RKO (cell line): Measurements from ENCODE around the gene THOC2.
"Not testable (repeated sequence)": the region's sequence is repeated elsewhere in the genome, so short reads cannot be mapped to it uniquely, and the experiment has no call there.

Experiments
- DNase-seq: peaks from one replicate; pipeline ENCODE4 v3.0.0-alpha.2; 2016; ENCODE audit warnings: low spot score

Gene THOC2

DNA sequence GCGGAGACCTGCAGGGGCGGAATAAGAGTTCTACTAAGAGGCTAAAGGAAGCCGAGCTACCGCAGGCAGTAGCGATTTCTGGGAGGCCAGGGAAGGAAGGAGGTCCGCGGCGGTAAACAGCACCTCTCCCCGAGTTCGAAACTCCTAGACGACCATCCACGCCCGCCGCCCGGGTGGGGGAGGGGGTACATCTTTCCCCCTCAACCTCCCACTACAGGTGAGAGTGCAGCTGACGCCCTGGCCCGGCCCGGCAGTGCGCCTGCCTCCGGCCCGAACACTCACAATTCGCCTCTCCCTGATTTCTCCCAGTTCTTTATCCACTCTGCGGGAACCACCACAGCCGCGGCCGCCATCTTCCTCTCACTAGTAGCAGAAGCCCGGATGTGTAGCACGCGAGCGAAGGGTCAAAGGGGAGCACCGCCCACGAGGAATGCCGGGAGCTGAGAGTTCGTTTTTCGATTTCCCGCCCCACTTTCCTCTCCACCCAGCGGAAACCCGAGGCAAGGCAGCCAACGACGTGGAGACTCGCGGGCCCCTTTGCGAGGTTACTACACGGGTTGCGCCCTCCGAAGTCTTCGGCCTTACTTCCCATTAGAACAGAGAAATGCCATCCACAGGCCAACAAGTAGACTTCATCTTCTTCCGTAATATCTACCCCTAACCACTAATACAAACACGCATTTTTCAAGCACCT is at the start of gene THOC2:
TSS of gene THOC2 (minus strand) at position 383 of the 694 bp plus-strand sequence. CDS start at position 353, 30 bp downstream.
- DNase-seq: peak; percentile 89

DNA sequence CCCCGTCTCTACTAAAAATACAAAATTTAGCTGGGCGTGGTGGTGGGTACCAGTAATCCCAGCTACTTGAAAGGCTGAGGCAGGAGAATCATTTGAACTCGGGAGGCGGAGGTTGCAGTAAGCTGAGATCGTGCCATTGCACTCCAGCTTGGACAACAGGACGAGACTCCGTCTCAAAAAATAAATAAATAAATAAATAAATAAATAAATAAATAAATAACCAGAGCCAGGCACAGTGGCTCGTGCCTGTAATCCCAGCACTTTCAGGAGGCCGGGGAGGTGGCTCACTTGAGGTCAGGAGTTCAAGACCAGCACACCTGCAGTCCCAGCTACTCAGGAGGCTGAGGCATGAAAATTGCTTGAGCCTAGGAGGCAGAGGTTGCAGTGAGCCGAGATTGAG is 48.9 kb upstream of the THOC2 start:
- DNase-seq: not testable (repeated sequence)

DNA sequence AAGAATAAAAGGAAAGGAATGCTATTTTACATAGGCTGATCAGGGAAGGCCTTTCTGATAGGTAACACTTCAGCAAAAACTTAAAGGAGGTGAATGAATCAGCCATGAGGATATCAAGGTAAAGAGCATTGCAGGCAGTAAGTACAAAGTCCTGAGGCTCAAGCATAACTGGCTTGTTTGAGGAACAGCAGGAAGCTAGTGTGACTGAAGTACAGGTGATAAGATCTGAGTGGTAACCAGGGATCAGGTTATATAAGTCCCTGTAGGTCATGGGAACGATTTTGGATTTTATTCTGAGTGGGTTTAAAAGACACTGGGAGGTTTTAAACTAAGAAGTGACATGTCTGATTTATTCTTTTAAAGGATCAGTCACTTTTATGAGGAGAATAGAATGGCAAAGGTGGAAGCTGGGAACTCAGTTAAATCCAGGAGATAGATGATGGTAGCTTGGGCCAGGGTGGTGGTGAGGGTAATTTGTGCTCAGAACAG is 47.1 kb upstream of the THOC2 start:
- DNase-seq: no peak

GRCh38 chrX:123773258-123773988 is 40.6 kb upstream of the THOC2 start:
- no peak for DNase-seq

DNA sequence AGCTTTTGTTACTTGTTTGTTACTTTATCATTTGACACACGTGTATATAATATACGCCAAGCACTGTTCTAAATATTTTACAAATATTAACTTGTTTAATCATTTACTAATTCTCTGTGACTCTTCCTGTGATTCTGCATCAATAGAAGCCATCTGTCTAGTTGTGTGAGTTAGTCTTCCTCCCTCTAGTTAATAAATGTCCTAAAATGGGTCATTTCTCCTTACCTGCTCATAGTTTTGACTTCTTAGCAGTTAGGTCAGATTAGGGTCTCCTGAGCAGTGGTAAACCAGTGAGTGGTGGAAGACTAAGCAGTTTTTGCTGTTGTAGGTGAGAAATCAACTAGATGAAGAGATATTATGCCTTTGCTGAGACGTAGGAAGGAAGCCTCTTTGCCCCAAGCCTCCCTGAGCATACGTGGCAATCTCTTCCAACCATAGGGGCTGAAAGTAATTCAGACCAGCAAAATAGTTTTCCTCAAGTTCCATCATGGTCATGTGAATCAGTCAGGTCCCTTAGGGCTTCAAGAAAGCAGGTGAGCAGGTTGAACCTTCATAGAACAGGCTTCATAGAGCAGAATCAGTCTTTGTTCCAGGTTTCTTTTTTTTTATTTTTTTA is 38.7 kb upstream of the THOC2 start:
- no peak for DNase-seq

DNA sequence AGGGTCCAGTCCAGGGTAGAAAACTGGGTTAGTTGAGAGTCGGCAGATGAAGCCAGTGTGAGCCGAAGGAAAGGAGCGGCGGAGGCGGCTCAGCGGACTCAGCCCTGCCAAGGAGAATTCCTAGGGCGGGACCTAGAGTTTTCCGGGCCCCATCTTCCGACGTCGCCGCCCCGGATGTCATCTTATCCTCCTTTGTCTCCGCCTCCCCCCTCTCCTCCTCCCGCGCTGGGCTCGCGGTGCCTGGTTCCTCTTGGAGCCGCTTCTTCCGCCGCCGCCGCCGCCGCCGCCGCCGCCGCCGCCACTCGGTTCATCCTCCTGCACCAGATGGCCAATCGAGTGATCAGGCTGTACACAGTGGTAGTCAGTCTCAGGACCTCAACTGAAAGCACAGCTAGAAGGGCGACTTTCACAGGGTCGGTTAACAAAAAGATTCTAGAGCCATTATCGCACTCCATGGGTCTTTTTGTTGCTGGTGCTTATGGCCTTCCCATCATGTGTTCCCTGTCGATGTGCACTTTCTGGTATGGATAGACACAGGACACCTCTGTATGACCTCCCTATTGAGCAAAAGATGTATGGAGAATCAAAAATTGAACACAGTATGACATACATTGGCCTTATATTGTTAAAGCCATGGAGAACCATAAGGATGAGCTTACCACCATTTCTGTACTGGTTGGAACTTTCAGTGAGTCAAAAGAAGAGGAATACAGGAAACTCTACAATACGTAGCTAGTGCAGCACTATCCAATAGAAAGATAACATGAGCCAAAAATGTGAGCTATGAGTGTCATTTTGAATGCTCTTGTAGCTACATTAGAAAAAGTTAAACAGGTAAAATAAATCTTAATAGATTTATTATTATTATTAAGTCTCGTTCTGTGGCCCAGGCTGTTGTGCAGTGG is 32.4 kb upstream of the THOC2 start:
- peak; percentile 87 for DNase-seq

- DNase-seq: not testable (repeated sequence)
These were observed 27.0 kb upstream of the THOC2 start for GRCh38 chrX:123759849-123760248.

DNA sequence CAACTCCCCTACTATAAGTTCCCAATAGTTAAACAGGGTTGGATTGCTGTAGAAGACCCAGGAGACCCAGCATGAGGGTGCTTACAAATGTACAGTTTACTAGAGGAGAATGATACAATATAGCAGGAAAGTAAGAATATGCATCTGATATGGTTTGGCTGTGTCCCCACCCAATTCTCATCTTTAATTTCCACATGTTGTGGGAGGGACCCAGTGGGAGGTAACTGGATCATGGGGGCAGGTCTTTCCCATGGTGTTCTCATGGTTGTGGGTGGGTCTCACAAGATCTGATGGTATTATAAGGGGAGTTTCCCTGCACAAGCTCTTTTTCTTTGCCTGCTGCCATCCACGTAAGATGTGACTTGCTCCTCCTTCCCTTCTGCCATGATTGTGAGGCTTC is 24.9 kb upstream of the THOC2 start:
- DNase-seq: not testable (repeated sequence)

GRCh38 chrX:123756320-123756719 is 23.5 kb upstream of the THOC2 start:
- no peak for DNase-seq

- no peak for DNase-seq
These were observed 22.3 kb upstream of the THOC2 start for GRCh38 chrX:123755107-123755506.

- no peak for DNase-seq
These were observed 21.0 kb upstream of the THOC2 start for GRCh38 chrX:123753656-123754350.

DNA sequence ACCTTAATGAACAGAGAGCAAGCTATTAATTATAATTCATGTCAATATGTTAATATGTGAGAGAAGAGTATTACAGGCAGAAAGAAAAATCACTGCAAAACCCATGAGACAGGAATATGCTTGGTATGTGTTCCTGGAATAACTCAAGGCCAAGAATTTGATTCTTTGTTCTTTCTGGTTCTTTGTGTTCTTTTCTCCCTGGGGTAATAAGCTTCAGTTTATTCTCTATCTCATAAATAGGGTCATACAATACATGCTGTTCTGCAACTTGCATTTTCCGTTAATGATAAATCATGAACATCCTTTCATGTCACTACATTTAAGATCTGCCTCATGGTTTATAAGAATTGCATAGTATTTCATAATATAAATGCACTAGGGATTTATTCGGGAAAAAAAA is 16.8 kb upstream of the THOC2 start:
- DNase-seq: no peak

DNA sequence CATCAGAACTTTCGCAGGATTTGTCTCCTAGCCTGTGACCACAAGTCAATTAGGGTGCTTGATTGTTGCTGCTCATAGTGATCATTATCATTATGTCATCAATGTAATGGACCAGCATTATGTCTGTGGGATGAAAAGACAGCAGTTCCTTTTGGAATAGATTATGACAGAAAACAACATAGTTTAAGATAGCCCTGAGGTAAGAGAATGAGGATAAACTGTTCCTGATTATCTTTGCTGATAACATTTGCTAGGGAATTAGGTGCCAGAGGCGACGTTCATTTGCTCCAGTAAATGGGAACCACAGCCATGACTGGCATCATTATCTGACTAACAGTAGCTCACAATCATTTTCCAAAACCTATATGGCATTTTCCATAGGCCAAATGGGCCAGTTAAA is 12.7 kb upstream of the THOC2 start:
- no peak for DNase-seq

- no peak for DNase-seq
These were observed 10.5 kb upstream of the THOC2 start for GRCh38 chrX:123743312-123743711.

- no peak for DNase-seq
These were observed 9.6 kb upstream of the THOC2 start for GRCh38 chrX:123742440-123742839.

DNA sequence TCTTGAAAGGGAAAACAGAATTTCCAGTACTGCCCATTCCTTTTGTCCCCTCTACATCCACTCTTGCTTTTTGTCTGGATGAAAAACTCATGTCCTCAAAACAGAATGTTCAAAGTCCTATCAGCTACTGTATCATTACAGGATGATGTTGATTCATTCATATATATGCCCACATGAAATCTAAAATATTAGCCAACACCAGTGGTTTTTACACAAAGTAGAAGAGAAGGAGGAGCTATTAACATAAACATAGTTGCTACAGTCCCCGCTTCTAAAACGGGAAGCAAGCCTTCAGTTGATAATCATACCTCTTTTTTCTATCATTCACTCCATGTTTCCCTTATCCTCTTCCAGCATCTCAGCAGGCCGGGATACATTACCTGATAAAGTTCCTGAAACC is 7.7 kb upstream of the THOC2 start:
- no peak for DNase-seq

GRCh38 chrX:123740006-123740405 is 7.2 kb upstream of the THOC2 start:
- no peak for DNase-seq

- no peak for DNase-seq
These were observed 6.6 kb upstream of the THOC2 start for GRCh38 chrX:123739474-123739873.

DNA sequence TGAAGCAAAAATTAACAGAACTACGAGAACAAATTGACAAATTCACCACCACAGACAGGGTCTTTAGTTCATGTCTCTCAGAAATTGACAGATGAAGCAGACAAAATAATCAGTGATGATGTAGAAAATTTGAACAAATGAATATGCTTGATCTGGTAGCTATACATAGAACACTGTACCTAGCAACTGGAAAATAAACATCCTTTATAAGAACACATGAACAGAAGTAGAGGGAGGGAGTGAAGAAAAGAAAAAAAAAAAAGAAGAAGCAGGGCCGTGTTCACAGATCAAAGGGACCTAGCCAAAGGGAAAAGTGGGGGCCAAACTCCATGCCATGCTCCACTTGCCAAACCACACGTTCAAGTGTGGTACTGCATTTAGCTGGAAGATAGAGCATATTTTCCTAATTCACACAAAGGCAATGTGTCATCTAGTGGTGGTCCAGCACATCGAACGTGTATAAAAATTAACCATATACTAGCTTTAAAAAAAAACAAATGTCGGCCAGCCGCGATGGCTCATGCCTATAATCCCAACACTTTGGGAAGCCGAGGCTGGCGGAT is 5.6 kb upstream of the THOC2 start:
- DNase-seq: peak; percentile 31

GRCh38 chrX:123736333-123736921 is 3.6 kb upstream of the THOC2 start:
- DNase-seq: peak; percentile 18

GRCh38 chrX:123735137-123735536 is 2.3 kb upstream of the THOC2 start:
- DNase-seq: not testable (repeated sequence)
